HG02981 (cell line): ENCODE data around the gene BFAR.
"Not testable (repeated sequence)": the region's sequence is repeated elsewhere in the genome, so short reads cannot be mapped to it uniquely, and the experiment has no call there.

Experiments used
- ATAC-seq: cut with Tn5 transposase; IDR thresholded peaks from one replicate; pipeline ENCODE4 v1.9.1; 2021; ENCODE audit warnings: mild to moderate bottlenecking, moderate library complexity; ENCODE audit not compliant: unreplicated experiment

The BFAR gene, protein sequence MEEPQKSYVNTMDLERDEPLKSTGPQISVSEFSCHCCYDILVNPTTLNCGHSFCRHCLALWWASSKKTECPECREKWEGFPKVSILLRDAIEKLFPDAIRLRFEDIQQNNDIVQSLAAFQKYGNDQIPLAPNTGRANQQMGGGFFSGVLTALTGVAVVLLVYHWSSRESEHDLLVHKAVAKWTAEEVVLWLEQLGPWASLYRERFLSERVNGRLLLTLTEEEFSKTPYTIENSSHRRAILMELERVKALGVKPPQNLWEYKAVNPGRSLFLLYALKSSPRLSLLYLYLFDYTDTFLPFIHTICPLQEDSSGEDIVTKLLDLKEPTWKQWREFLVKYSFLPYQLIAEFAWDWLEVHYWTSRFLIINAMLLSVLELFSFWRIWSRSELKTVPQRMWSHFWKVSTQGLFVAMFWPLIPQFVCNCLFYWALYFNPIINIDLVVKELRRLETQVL

DNA sequence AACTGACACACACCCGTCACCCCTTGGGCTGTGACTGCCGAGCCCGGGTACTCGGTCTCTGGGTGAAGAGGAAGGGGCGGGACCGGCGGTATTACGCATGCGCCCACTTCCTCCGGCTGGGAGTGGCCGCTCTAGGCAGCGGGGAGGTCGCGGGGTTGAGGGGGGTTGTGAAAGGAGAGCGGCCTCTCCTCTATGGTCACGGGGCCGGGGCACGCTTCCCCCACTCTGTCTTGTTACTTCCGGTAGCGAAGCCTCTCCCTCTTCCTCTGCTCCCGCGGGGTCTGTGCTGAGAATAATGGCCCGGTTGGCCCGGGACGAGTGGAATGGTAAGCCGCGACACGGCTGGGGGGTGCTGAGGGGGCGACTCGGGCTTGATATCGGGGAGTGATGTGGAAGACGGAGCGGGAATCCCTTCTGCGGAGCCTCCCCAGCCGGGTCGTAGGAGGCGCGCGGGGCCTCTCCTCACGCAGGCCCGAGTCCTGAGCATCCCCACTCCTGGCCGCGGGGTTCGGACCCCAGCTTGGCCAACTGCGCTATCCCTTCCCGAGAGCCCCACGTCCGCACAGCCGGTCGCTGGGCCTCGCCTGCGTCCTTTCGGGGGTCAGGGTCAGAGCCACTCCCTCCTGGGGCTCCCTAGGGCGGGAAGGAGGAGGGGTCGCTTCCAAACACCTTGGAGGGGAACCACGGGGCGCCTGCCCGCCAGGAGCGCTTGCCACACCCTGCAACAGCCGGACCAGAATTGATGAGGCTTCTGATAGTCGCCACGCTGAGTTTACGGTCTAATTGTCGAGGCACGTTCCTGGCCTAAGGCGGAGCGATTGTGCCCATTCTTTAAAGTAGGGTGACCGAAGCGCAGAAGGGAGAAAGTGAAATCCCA lies at the start of gene BFAR:
Gene BFAR, plus strand, starts transcription at position 259 of the 877 bp plus-strand sequence. CDS start 11,396 bp downstream, outside the sequence.
- ATAC-seq: peak; percentile 72

- ATAC-seq: no peak
These were observed 47.5 kb upstream of the BFAR start for GRCh38 chr16:14585287-14585686.

GRCh38 chr16:14586637-14587305 lies 46.0 kb upstream of the BFAR start:
- ATAC-seq: no peak

DNA sequence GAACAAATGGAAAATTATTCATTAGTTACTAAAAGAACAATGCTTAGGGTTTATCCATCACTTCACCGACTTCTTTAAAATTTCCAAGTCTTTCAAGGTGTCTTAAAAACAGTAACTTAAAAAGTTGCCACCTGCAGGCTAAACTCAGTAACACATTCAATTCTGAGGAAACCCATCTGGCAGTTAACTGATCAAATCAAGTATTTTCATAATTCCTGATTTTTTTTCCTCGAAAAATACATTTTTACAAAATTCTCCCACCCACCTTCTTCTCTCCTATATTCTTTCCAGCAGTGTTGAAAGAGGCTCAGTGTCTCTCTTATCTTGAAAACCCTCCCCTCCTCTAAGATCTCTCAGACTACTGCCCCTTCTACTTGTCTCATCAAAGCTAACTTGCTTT lies 32.6 kb upstream of the BFAR start:
- ATAC-seq: no peak

DNA sequence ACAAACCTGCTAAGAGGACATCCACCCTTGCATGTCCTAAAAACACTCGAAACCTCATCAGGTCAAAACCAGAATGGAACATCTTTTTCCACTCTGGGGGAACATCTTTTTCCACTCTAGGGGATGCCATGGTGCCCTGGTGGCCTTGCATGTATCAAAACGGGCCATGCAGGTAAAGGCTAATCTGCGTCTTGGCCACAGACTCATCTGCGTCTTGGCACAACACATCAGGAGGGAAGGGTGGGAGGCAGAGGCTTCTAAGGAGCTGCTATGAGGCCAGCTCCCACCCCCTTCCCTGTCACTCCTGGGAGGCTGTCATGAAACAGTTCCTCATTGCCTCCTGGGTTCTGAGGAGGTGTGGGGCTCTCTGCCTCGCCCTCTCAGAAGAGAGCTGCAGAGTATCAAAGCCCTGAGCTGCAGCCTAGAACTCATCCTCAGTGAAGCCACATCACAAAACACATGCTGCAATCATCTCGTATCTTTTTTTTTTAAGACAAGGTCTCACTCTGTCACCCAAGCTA lies 30.2 kb upstream of the BFAR start:
- no peak for ATAC-seq

GRCh38 chr16:14606102-14606501 lies 26.6 kb upstream of the BFAR start:
- no peak for ATAC-seq

GRCh38 chr16:14608111-14608566 lies 24.6 kb upstream of the BFAR start:
- ATAC-seq: no peak

DNA sequence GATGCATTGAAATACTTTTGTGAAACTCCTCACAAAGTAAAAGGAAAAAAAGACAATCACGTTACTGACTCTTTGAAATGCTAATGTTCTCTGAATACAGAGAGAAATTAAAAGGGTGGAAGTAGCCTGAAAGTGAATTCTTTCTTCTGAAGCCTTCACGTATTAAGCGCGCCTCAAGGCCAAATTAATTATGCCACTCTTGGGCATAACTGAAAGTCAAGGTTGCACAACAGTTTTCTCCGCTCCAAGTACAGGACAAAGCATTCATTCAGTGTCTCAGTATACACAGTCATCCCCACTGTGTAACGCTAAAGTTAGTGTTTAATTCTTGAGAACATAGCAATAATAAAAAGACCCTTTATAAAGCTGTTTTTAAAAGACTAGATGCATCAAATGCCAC lies 24.1 kb upstream of the BFAR start:
- ATAC-seq: no peak

- ATAC-seq: no peak
These were observed 23.0 kb upstream of the BFAR start for GRCh38 chr16:14609716-14610115.

DNA sequence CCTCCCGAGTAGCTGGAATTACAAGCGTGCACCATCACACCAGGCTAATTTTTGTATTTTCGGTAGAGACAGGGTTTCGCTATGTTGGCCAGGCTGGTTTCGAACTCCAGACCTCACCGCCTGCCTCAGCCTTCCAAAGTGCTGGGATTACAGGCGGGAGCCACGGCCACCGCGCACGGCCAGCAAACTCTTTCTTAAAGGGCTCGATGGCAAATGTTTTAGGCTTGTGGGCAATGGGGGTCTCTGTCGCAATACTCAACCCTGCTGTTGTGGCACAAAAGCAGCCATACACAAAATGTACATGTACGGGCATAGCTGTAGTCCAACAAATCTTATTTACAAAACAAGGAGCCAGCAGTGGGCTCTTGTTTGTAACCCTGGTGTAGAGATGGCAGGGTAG lies 21.1 kb upstream of the BFAR start:
- ATAC-seq: no peak

GRCh38 chr16:14613991-14614390 lies 18.8 kb upstream of the BFAR start:
- ATAC-seq: no peak

- ATAC-seq: no peak
These were observed 16.5 kb upstream of the BFAR start for GRCh38 chr16:14616280-14616679.

DNA sequence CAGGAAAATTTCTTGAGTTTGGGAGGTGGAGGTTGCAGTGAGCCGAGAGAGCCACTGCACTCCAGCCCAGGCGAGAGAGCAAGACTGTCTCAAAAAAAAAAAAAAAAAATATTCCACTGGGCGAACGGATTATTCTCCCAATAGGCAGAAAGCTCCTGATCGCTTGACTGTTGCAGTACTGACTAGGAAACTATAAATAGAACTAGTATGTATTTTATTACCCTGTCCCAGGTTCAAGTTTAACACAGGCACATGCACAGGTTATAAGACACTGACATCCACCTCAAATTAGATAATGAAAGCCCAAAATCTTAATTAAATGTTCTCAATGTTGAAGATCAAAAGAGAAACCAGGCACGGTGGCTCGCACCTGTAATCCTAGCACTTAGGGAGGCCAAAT lies 14.2 kb upstream of the BFAR start:
- no peak for ATAC-seq

GRCh38 chr16:14627078-14627477 lies 5.7 kb upstream of the BFAR start:
- ATAC-seq: no peak

DNA sequence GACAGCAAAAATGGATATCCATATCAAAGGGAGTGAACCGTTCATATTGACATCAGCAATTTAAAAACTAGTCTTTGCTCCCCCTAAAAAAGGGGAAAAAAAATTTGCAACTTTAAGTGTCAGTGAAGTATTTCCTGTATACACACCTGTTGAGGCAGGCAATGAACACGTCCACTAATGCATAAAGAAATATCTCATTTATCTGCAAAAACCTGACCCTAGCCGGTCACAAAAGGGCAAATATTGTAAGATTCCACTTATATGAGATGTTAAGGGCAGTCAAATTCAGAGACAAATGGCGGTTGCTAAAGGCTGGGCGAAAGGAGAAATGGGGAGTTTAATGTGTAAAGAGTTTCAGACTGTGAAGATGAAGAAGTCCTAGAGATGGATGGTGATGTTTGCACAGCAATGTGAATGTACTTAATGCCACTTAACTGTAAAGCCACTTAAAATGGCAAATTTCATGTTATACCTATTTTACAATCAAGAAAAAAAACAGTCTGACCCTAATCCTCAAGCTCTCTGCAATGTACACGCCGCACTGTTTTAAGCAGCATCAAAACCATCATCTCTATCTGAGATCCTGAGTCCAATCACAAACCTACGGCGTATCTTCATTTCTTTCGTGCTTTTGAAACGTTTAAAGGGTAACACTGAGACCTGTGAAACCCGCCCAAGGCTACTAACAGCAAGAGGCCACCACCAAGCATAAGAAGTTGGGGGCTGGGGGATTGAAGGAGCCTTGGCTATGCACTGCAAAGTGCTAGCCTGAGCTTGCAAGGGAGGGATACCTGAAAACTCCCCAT lies 3.7 kb upstream of the BFAR start:
- ATAC-seq: no peak

GRCh38 chr16:14629612-14629918 lies 3.2 kb upstream of the BFAR start:
- ATAC-seq: peak; percentile 1

- peak; percentile 44 for ATAC-seq
These were observed 2.7 kb upstream of the BFAR start, which contains the start of gene PARN for GRCh38 chr16:14629919-14630619. TSS of gene PARN (minus strand) at chr16:14630260. CDS start at chr16:14630125, 135 bp downstream.

DNA sequence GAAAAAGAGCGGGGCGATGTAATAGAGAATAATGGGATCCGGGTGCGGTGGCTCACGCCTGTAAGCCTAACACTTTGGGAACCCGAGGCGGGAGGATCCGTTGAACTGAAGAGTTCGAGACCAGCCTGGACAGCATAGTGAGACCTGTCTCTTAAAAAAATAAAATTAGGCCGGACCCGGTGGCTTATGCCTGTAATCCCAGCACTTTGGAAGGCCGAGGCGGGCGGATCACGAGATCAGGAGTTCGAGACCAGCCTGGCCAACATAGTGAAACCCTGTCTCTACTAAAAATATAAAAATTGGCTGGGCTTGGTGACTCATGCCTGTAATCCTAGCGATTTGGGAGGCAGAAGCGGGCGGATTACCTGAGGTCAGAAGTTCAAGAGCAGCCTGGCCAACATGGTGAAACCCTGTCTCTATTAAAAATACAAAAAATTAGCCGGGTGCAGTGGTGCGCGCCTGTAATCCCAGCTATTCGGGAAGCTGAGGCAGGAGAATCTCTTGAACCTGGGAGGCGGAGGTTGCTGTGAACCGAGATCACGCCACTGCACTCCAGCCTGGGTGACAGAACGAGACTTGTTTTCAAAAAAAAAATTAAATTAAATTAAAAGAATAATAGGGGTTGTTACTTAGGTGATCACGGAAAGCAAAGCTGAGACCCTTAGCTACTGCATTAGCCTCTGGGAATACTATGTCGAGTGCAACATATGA lies 2.0 kb upstream of the BFAR start:
- not testable (repeated sequence) for ATAC-seq

DNA sequence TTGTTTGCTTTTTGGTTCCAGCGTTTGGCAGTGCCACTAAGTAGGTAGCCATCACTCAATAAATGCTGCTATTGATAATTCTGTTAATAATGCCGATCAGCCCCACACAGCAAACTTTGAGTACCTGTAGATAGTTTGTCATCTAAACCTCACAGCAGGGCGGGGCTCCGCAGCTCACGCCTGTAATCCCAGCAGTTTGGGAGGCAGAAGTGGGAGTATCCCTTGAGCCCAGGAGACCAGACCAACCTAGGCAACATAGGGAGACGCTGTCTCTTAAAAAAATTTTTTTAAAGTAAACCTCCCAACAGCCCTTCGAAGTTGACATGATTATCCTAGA lies 1.6 kb downstream of the BFAR start:
- no peak for ATAC-seq
